ENCODE measurements around the gene GPR25.

GPR25 gene

DNA sequence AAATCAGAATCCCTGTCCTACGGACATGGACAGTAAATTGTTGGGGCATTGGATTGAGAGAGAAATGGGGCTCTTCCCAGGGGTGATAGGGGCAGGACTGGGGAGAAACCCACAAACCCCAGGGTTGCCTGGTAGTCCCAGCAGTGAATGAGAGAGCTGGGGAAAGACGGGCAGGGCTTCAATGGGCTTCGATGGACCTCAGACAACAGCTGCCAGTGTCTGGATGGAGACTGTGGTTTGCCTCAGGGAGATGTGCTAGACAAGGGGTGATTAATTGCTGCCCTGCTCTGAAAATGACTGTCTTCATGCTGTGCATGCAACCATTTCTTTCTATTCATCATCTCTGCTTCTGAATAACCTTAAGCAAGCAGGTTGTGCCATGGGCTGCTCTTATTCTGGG lies 7.4 kb downstream of the GPR25 start:
- 65% methylated on average over 2 of the region's 3 CpGs for WGBS (ENCODE audit: insufficient coverage)
- ChIA-PET POLR2A (no interaction called here), CTCF (interaction anchor here (1.2 kb wide), 1 partner anchor 11 kb away, joined by 3 read pairs; no protein-coding TSS in a partner anchor)
- H3K27ac ChIP-seq (ENCODE audit: insufficient read depth in 1 of 2, low read depth in 1 of 2, low read length in 2 of 2, poor library complexity in 1 of 2, severe bottlenecking in 2 of 2): no peak overlapping the region
- peaks cover 0 to 17% (median 12%) of the 10 kb centered on the region in 5 experiments for H3K27me3 ChIP-seq (replicated peaks in 2 of 5; ENCODE audit: control insufficient read depth in 4 of 5, insufficient read depth in 5 of 5, low read length in 4 of 5)
- peak in 1 of 3 donors; percentile 19 for DNase-seq
- H3K9me3 ChIP-seq (ENCODE audit: control extremely low read depth in 1 of 5, control insufficient read depth in 4 of 5, insufficient read depth in 2 of 5, low read depth in 1 of 5, low read length in 4 of 5): no peaks in the 10 kb centered on the region
- no peak overlapping the region for H3K4me3 ChIP-seq (ENCODE audit: control insufficient read depth in 1 of 7, extremely low read depth in 1 of 7, insufficient read depth in 4 of 7, low read depth in 2 of 7, low read length in 6 of 7)
- H3K4me1 ChIP-seq (ENCODE audit: control extremely low read depth in 1 of 4, control insufficient read depth in 4 of 4, insufficient read depth in 4 of 4, low read length in 3 of 4): no peaks in the 10 kb centered on the region
- no peaks in the 10 kb centered on the region for H3K36me3 ChIP-seq (ENCODE audit: control insufficient read depth in 4 of 4, insufficient read depth in 4 of 4, low read length in 3 of 4)

DNA sequence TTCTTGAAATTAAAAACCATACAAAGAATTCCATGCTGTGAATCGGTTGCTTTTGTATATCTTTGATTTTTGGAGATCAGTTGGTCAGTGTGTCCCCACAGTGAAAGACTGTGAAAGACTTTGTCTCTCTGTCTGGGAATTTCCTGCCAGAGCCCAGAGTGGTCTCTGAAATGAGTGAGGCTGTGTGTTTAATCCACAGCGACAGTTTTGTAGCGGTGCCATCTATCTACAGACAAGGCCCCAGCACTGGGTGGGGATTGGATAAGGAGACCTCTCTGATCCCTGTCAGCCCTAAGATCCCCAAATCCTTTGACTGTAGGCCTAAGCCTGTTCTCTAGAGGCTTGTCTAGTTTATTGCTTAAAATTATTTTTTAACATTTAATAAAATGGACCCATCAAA lies 10.3 kb downstream of the GPR25 start:
- POLR2A ChIA-PET: no interaction called here
- Histone ChIP-seq H3K4me1 (ENCODE audit: control extremely low read depth in 1 of 4, control insufficient read depth in 4 of 4, insufficient read depth in 4 of 4, low read length in 3 of 4) (peaks cover 0 to 19% (median 4%) of the 10 kb centered on the region in 4 experiments), H3K9me3 (ENCODE audit: control extremely low read depth in 1 of 5, control insufficient read depth in 4 of 5, insufficient read depth in 2 of 5, low read depth in 1 of 5, low read length in 4 of 5) (no peaks in the 10 kb centered on the region), H3K4me3 (ENCODE audit: control insufficient read depth in 1 of 7, extremely low read depth in 1 of 7, insufficient read depth in 4 of 7, low read depth in 2 of 7, low read length in 6 of 7) (no peak overlapping the region), H3K27ac (ENCODE audit: insufficient read depth in 1 of 2, low read depth in 1 of 2, low read length in 2 of 2, poor library complexity in 1 of 2, severe bottlenecking in 2 of 2) (no peak overlapping the region), H3K36me3 (ENCODE audit: control insufficient read depth in 4 of 4, insufficient read depth in 4 of 4, low read length in 3 of 4) (no peaks in the 10 kb centered on the region), H3K27me3 (replicated peaks in 2 of 5; ENCODE audit: control insufficient read depth in 4 of 5, insufficient read depth in 5 of 5, low read length in 4 of 5) (peaks cover 0 to 4% (median under 1%) of the 10 kb centered on the region in 5 experiments)
- WGBS (ENCODE audit: insufficient coverage): 100% methylated on average over 1 of the region's 3 CpGs
- CTCF ChIA-PET: no interaction called here
- DNase-seq: no peak

DNA sequence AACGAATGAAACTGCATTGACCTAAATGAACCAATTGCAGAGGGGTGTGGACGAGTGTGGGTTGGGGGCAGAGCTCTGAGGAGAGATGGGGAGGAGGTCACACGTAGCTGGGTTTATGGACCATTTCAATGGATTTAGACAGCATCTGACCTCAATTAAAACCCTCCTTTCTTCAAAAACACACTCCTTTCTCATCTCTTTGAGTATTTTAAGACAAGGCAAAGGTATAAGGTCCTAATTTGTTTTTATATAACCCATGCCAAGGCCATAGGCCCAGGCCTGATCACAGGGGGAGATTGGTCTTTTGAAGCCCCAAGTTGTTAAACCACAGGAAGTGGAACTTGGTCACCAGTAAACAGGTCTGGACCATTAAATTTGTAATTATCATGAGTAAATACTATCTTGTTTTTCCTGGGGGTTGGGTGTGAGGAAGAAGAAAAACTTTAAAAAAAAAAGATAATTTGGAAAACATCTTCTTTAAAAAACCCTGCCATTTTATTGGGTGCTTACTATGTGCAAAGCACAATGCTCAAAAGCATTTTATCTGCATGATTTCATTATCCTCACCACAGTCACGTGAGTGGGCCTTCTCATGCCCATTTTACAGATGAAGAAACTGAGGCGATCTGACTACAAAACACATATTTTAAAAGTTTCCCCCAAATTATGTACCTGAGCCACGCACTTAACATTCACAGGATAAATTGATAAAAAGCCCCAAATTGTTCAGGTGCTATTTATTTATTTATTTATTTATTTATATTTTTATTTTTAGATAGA lies 13.0 kb downstream of the GPR25 start:
- no peak overlapping the region for H3K27ac ChIP-seq (ENCODE audit: insufficient read depth in 1 of 2, low read depth in 1 of 2, low read length in 2 of 2, poor library complexity in 1 of 2, severe bottlenecking in 2 of 2)
- no peaks in the 10 kb centered on the region for H3K36me3 ChIP-seq (ENCODE audit: control insufficient read depth in 4 of 4, insufficient read depth in 4 of 4, low read length in 3 of 4)
- H3K27me3 ChIP-seq (replicated peaks in 2 of 5; ENCODE audit: control insufficient read depth in 4 of 5, insufficient read depth in 5 of 5, low read length in 4 of 5): peaks cover 0 to 11% (median 6%) of the 10 kb centered on the region in 5 experiments
- peaks cover 0 to 41% (median 23%) of the 10 kb centered on the region in 4 experiments for H3K4me1 ChIP-seq (ENCODE audit: control extremely low read depth in 1 of 4, control insufficient read depth in 4 of 4, insufficient read depth in 4 of 4, low read length in 3 of 4)
- ChIA-PET POLR2A (no interaction called here), CTCF (no interaction called here)
- 97% methylated on average over 3 of the region's 6 CpGs for WGBS (ENCODE audit: insufficient coverage)
- H3K4me3 ChIP-seq (ENCODE audit: control insufficient read depth in 1 of 7, extremely low read depth in 1 of 7, insufficient read depth in 4 of 7, low read depth in 2 of 7, low read length in 6 of 7): no peak overlapping the region
- no peak for DNase-seq
- no peaks in the 10 kb centered on the region for H3K9me3 ChIP-seq (ENCODE audit: control extremely low read depth in 1 of 5, control insufficient read depth in 4 of 5, insufficient read depth in 2 of 5, low read depth in 1 of 5, low read length in 4 of 5)

DNA sequence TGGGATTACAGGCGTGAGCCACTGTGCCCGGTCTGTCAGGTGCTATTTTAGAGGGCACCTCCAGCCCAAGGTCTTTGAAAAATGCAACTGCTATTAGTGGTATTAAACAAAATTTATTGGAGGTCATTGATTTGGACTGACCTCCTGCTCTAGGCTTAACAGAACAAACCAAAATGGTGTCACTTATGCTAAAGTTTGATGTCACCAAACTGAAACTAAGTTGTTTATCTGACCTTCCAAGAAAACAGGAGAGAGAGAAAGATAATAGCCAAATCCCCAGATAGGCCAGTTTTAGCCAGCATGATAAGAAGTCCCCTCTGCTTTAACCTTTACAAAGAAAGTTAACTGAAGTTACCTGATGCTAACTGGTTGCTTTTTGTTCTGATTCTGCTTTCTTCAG lies 13.8 kb downstream of the GPR25 start:
- Histone ChIP-seq H3K27ac (ENCODE audit: insufficient read depth in 1 of 2, low read depth in 1 of 2, low read length in 2 of 2, poor library complexity in 1 of 2, severe bottlenecking in 2 of 2) (no peak overlapping the region), H3K4me3 (ENCODE audit: control insufficient read depth in 1 of 7, extremely low read depth in 1 of 7, insufficient read depth in 4 of 7, low read depth in 2 of 7, low read length in 6 of 7) (no peak overlapping the region)
- POLR2A ChIA-PET: no interaction called here

DNA sequence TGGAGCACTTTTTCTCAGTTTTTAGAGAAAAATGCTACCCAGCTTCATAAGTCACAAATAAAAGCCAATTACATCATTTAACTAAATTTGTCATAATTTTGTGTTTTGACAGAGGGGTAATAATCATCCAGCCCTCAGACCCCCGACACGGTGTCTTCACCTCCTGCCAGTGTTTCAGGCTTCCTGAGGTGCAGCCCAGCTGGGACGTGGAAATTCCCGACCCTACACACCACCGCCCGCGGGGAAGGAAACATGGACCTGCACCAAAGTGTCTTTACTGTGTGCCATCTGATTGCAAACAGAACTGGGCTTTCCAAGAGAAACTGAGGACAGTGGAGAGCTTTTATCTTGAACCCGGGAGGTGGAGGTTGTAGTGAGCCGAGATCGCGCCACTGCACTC lies 14.3 kb downstream of the GPR25 start:
- Histone ChIP-seq H3K9me3 (ENCODE audit: control extremely low read depth in 1 of 5, control insufficient read depth in 4 of 5, insufficient read depth in 2 of 5, low read depth in 1 of 5, low read length in 4 of 5) (no peaks in the 10 kb centered on the region), H3K27me3 (replicated peaks in 2 of 5; ENCODE audit: control insufficient read depth in 4 of 5, insufficient read depth in 5 of 5, low read length in 4 of 5) (peaks cover 0 to 23% (median 15%) of the 10 kb centered on the region in 5 experiments), H3K36me3 (ENCODE audit: control insufficient read depth in 4 of 4, insufficient read depth in 4 of 4, low read length in 3 of 4) (no peaks in the 10 kb centered on the region), H3K4me3 (ENCODE audit: control insufficient read depth in 1 of 7, extremely low read depth in 1 of 7, insufficient read depth in 4 of 7, low read depth in 2 of 7, low read length in 6 of 7) (no peak overlapping the region), H3K4me1 (ENCODE audit: control extremely low read depth in 1 of 4, control insufficient read depth in 4 of 4, insufficient read depth in 4 of 4, low read length in 3 of 4) (peaks cover 0 to 53% (median 35%) of the 10 kb centered on the region in 4 experiments), H3K27ac (ENCODE audit: insufficient read depth in 1 of 2, low read depth in 1 of 2, low read length in 2 of 2, poor library complexity in 1 of 2, severe bottlenecking in 2 of 2) (no peak overlapping the region)
- 95% methylated on average over 7 of the region's 11 CpGs for WGBS (ENCODE audit: insufficient coverage)
- ChIA-PET CTCF (interaction anchor here (2.0 kb wide), 1 partner anchor 14 kb away, joined by 6 read pairs; the partner anchor contains the start of gene GPR25), POLR2A (no interaction called here)
- DNase-seq: no peak

More for the DNA sequence above, 13.8 kb downstream of the GPR25 start:
- CTCF ChIA-PET: interaction anchor here (2.0 kb wide), 1 partner anchor 13 kb away, joined by 6 read pairs; the partner anchor contains the start of gene GPR25
- DNase-seq: no peak
- no CpG with 5 or more reads among the region's 2 CpGs for WGBS (ENCODE audit: insufficient coverage)
- Histone ChIP-seq H3K36me3 (ENCODE audit: control insufficient read depth in 4 of 4, insufficient read depth in 4 of 4, low read length in 3 of 4) (no peaks in the 10 kb centered on the region), H3K4me1 (ENCODE audit: control extremely low read depth in 1 of 4, control insufficient read depth in 4 of 4, insufficient read depth in 4 of 4, low read length in 3 of 4) (peaks cover 0 to 49% (median 30%) of the 10 kb centered on the region in 4 experiments), H3K9me3 (ENCODE audit: control extremely low read depth in 1 of 5, control insufficient read depth in 4 of 5, insufficient read depth in 2 of 5, low read depth in 1 of 5, low read length in 4 of 5) (no peaks in the 10 kb centered on the region), H3K27me3 (replicated peaks in 2 of 5; ENCODE audit: control insufficient read depth in 4 of 5, insufficient read depth in 5 of 5, low read length in 4 of 5) (peaks cover 0 to 19% (median 11%) of the 10 kb centered on the region in 5 experiments)

DNA sequence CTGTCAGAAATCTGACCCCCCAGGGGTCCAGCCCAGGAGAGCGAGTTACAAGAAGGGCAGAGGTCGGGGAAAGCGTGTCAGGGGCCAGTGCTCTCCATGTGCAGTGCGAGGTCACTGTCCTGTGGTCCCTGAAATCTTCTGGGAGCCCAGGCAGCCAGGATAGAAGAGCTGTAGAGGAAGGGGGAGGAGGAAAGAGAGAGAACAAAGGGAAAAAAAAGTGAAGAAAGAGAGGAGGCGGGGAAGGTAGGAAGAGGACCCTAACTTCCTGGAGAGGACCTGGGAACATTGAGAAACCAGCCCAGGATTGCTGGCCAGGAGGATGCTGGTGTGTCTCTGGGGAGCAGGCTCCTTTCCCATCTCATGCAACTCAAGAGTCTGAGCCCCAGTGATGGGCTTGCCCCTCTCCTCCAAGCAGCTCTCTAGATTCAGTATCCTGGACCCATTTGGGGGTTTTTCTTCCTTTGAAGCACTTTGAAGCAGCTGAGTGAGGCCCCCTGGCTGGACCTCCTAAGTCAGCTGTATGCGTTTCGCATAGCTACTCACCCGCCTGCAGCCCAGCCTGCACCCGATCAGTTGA lies 15.1 kb downstream of the GPR25 start:
- no peak for DNase-seq
- WGBS (ENCODE audit: insufficient coverage): 59% methylated on average over 9 of the region's 9 CpGs
- Histone ChIP-seq H3K4me1 (ENCODE audit: control extremely low read depth in 1 of 4, control insufficient read depth in 4 of 4, insufficient read depth in 4 of 4, low read length in 3 of 4) (peaks cover 0 to 61% (median 36%) of the 10 kb centered on the region in 4 experiments), H3K27me3 (replicated peaks in 2 of 5; ENCODE audit: control insufficient read depth in 4 of 5, insufficient read depth in 5 of 5, low read length in 4 of 5) (peaks cover 0 to 30% (median 23%) of the 10 kb centered on the region in 5 experiments), H3K4me3 (ENCODE audit: control insufficient read depth in 1 of 7, extremely low read depth in 1 of 7, insufficient read depth in 4 of 7, low read depth in 2 of 7, low read length in 6 of 7) (peak overlapping the region in 2 of 7 experiments; percentile 11 to 51), H3K27ac (ENCODE audit: insufficient read depth in 1 of 2, low read depth in 1 of 2, low read length in 2 of 2, poor library complexity in 1 of 2, severe bottlenecking in 2 of 2) (no peak overlapping the region), H3K9me3 (ENCODE audit: control extremely low read depth in 1 of 5, control insufficient read depth in 4 of 5, insufficient read depth in 2 of 5, low read depth in 1 of 5, low read length in 4 of 5) (no peaks in the 10 kb centered on the region), H3K36me3 (ENCODE audit: control insufficient read depth in 4 of 4, insufficient read depth in 4 of 4, low read length in 3 of 4) (no peaks in the 10 kb centered on the region)
- ChIA-PET POLR2A (interaction anchor here (0.6 kb wide), 1 partner anchor 1769 kb away, joined by 6 read pairs; no protein-coding TSS in a partner anchor), CTCF (interaction anchor here (0.6 to 2.0 kb wide), 5 partner anchors 12 to 391 kb away, joined by 3 to 6 read pairs (median 4); partner anchors contain the start of gene GPR25)

Measured in common myeloid progenitor, CD34-positive (primary cell).